HepG2 (cell line): ENCODE data around the gene AFF4. TPM values are rescaled to one million over a fixed set of nuclear protein-coding genes. Genes with fewer than 3 reads are reported as not detected.

Source experiments
- ATAC-seq: fragments of 200-7000 bp; cut with Tn5 transposase; 3 replicates; pipeline ENCODE4 v1.9.1; 2020; ENCODE audit warnings: mild to moderate bottlenecking, moderate library complexity
- BruUV-seq: library from RNA; stranded (reverse); fragments of 400-500 nt; replicated peaks from 2 replicates; lab custom pipeline; 2021; lab: Mats Ljungman, UMichigan
- CTCF ChIA-PET: fragments of 300-600 bp; formaldehyde crosslinking; extraction: SDS; loops from one replicate; lab custom pipeline; 2021; ENCODE audit warnings: low total read pairs, inconsistent platforms, low intra/inter-chr PET ratio; lab: Yijun Ruan, JAX
- POLR2A ChIA-PET: fragments of 350-600 bp; sonication (Branson Sonifier 250); formaldehyde crosslinking; loops from one replicate; lab custom pipeline; 2020; ENCODE audit warnings: antibody characterized with exemption, inconsistent platforms; lab: Yijun Ruan, JAX
- DNase-seq: peaks from one replicate; pipeline ENCODE4 v3.0.0-alpha.2; 2015; ENCODE audit warnings: low spot score
- FAIRE-seq: peaks from 3 replicates; lab custom pipeline; 2011; peaks lifted over from hg19 to GRCh38; lab: Jason Lieb, UNC
- H2AFZ ChIP-seq: one replicate; pipeline ENCODE4 v1.6.1; 2011; ENCODE audit warnings: low read length, inconsistent platforms
- H3K27ac ChIP-seq: fragments of 300-600 bp; 3 replicates; pipeline ENCODE4 v1.8.0; 2011; ENCODE audit warnings: mixed run types, mild to moderate bottlenecking, mixed read lengths, low read length, inconsistent platforms; ENCODE audit not compliant: insufficient read depth; ENCODE audit errors: extremely low read length
- H3K27me3 ChIP-seq, 2 experiments: fragments of 200-600 bp in 1 of 2; 2 replicates in 1 of 2; 3 replicates in 1 of 2; pipeline versions ENCODE4 v1.6.0 to v1.8.0; 2011; ENCODE audit warnings: low read length in 2 of 2, mild to moderate bottlenecking in 2 of 2, moderate library complexity in 2 of 2, inconsistent platforms in 1 of 2; ENCODE audit not compliant: insufficient read depth in 2 of 2, control insufficient read depth in 1 of 2
- H3K36me3 ChIP-seq, 2 experiments: fragments of 200-600 bp in 1 of 2; replicated peaks in 1 of 2; 2 replicates in 1 of 2; 3 replicates in 1 of 2; pipeline versions ENCODE4 v1.5.1 to v1.8.0; 2011; ENCODE audit warnings: low read length in 2 of 2, inconsistent platforms in 1 of 2; ENCODE audit not compliant: insufficient read depth in 2 of 2, control insufficient read depth in 1 of 2
- H3K4me1 ChIP-seq: 2 replicates; pipeline ENCODE4 v1.5.1; 2012; ENCODE audit warnings: low read length, inconsistent platforms; ENCODE audit not compliant: insufficient read depth
- H3K4me2 ChIP-seq: 2 replicates; pipeline ENCODE4 v1.6.0; 2011; ENCODE audit warnings: low read depth, low read length, inconsistent platforms
- H3K4me3 ChIP-seq, 3 experiments: fragments of 200-600 bp in 1 of 3; sonication (generic), shearing (Covaris generic) in 1 of 3; replicated peaks in 1 of 3; 2 replicates each; pipeline ENCODE4 v1.5.1; 2011 to 2016; ENCODE audit warnings: low read length in 3 of 3, inconsistent platforms in 2 of 3, low read depth in 2 of 3, mild to moderate bottlenecking in 2 of 3, control low read depth in 1 of 3, mixed read lengths in 1 of 3; ENCODE audit not compliant: insufficient read depth in 1 of 3
- H3K79me2 ChIP-seq: one replicate; pipeline ENCODE4 v1.6.1; 2011; ENCODE audit warnings: low read length, inconsistent platforms; ENCODE audit not compliant: insufficient read depth
- H3K9ac ChIP-seq: 2 replicates; pipeline ENCODE4 v1.6.0; 2011; ENCODE audit warnings: mild to moderate bottlenecking, low read depth, low read length, inconsistent platforms; ENCODE audit not compliant: insufficient read depth
- H3K9me3 ChIP-seq: 2 replicates; pipeline ENCODE4 v1.5.1; 2012; ENCODE audit warnings: mild to moderate bottlenecking, low read length
- H4K20me1 ChIP-seq: 2 replicates; pipeline ENCODE4 v1.6.0; 2011; ENCODE audit warnings: inconsistent platforms, mild to moderate bottlenecking, low read length, moderate library complexity; ENCODE audit not compliant: insufficient read depth
- ARNT ChIP-seq: fragments of 450-650 bp; IDR thresholded peaks from 2 replicates; pipeline ENCODE4 v1.6.1; 2017
- ASH2L ChIP-seq: fragments of 300-600, 200-600 bp; sonication (generic); IDR thresholded peaks from 2 replicates; pipeline ENCODE4 v1.7.0; 2017; ENCODE audit warnings: low read depth, mild to moderate bottlenecking, moderate library complexity, mixed read lengths, low read length; ENCODE audit not compliant: insufficient read length
- ATF7-NPFF ChIP-seq: sonication (generic); formaldehyde crosslinking; IDR thresholded peaks from 2 replicates; pipeline ENCODE4 v1.8.1; 2023; ENCODE audit warnings: mild to moderate bottlenecking, low read depth, missing genetic modification reagents, moderate library complexity
- FOXO1 ChIP-seq: sonication (generic); formaldehyde crosslinking; IDR thresholded peaks from 2 replicates; pipeline ENCODE4 v1.4.0; 2020; ENCODE audit warnings: missing genetic modification reagents
- GATA4 ChIP-seq: sonication (generic); IDR thresholded peaks from 2 replicates; pipeline ENCODE4 v1.6.1; 2016; ENCODE audit warnings: antibody characterized with exemption, low read depth, borderline replicate concordance
- JDP2 ChIP-seq: sonication (generic); formaldehyde crosslinking; IDR thresholded peaks from 2 replicates; pipeline ENCODE4 v1.8.1; 2022; ENCODE audit warnings: missing genetic modification reagents, borderline replicate concordance
- KLF12 ChIP-seq: sonication (generic); formaldehyde crosslinking; IDR thresholded peaks from 2 replicates; pipeline ENCODE4 v1.4.0; 2020; ENCODE audit warnings: missing genetic modification reagents, borderline replicate concordance
- MEF2D ChIP-seq: sonication (generic); formaldehyde crosslinking; IDR thresholded peaks from 2 replicates; pipeline ENCODE4 v1.5.1; 2020; ENCODE audit warnings: mild to moderate bottlenecking, missing genetic modification reagents
- NCOR1 ChIP-seq: fragments of 200-600 bp; sonication (generic); IDR thresholded peaks from 2 replicates; pipeline ENCODE4 v1.7.0; 2017; ENCODE audit warnings: antibody characterized with exemption, low read length, borderline replicate concordance
- SNAI1 ChIP-seq: sonication (generic); formaldehyde crosslinking; IDR thresholded peaks from 2 replicates; pipeline ENCODE4 v1.5.0; 2020; ENCODE audit warnings: mild to moderate bottlenecking, missing genetic modification reagents, borderline replicate concordance
- SOX5 ChIP-seq: IDR thresholded peaks from 2 replicates; pipeline ENCODE4 v1.6.1; 2016; ENCODE audit warnings: borderline replicate concordance
- ZFX ChIP-seq: sonication (generic); formaldehyde crosslinking; IDR thresholded peaks from 2 replicates; pipeline ENCODE4 v1.4.0; 2020; ENCODE audit warnings: mild to moderate bottlenecking, low read depth, missing genetic modification reagents, moderate library complexity
- ZFYVE20 ChIP-seq: sonication (generic); formaldehyde crosslinking; IDR thresholded peaks from 2 replicates; pipeline ENCODE4 v1.8.0; 2023; ENCODE audit warnings: low read depth, mild to moderate bottlenecking, moderate library complexity, missing genetic modification reagents, borderline replicate concordance
- ZNF317 ChIP-seq: sonication (generic); formaldehyde crosslinking; IDR thresholded peaks from 2 replicates; pipeline ENCODE4 v1.5.0; 2020; ENCODE audit warnings: mild to moderate bottlenecking, missing genetic modification reagents
- ZNF335 ChIP-seq: sonication (generic); formaldehyde crosslinking; IDR thresholded peaks from 2 replicates; pipeline ENCODE4 v1.4.0; 2020; ENCODE audit warnings: missing genetic modification reagents
- ZNF431 ChIP-seq: sonication (generic); formaldehyde crosslinking; IDR thresholded peaks from 2 replicates; pipeline ENCODE4 v1.9.0; 2022; ENCODE audit warnings: missing genetic modification reagents, low read depth, mild to moderate bottlenecking, borderline replicate concordance
- ZNF468 ChIP-seq: sonication (generic); formaldehyde crosslinking; IDR thresholded peaks from 2 replicates; pipeline ENCODE4 v1.8.0; 2022; ENCODE audit warnings: mild to moderate bottlenecking, moderate library complexity, missing genetic modification reagents
- ZNF713 ChIP-seq: sonication (generic); formaldehyde crosslinking; IDR thresholded peaks from 2 replicates; pipeline ENCODE4 v1.4.0; 2020; ENCODE audit warnings: mild to moderate bottlenecking, missing genetic modification reagents
- ZNF772 ChIP-seq: sonication (generic); formaldehyde crosslinking; IDR thresholded peaks from 2 replicates; pipeline ENCODE4 v1.5.0; 2020; ENCODE audit warnings: mild to moderate bottlenecking, missing genetic modification reagents
- ZNF776 ChIP-seq: sonication (generic); formaldehyde crosslinking; IDR thresholded peaks from 2 replicates; pipeline ENCODE4 v1.4.0; 2020; ENCODE audit warnings: mild to moderate bottlenecking, missing genetic modification reagents
- WGBS: methylation state at CpG from one replicate; pipeline ENCODE4 v1.1.6; 2017; ENCODE audit warnings: low lambda C conversion rate; 5-methylcytosine and 5-hydroxymethylcytosine counted together
- in situ Hi-C: cut with HindIII; loops from 2 replicates; pipeline ENCODE4 v1.10.0; 2017; ENCODE audit warnings: low pct_unique_long_range_greater_than_20kb; ENCODE audit not compliant: extremely low pct_ligation_motif_present
- intact Hi-C: fragments of 100-400 bp; cut with micrococcal nuclease; formaldehyde crosslinking; loops from one replicate; pipeline ENCODE4 v1.10.0; 2022; ENCODE audit not compliant: unreplicated experiment
- polyA plus RNA-seq, 8 experiments: library from polyadenylated mRNA; depleted of rRNA in 3 of 8; stranded (reverse) in 7 of 8; unstranded in 1 of 8; fragments of >200 nt; fragmentation: Illumina TruSeq in 4 of 8; extraction: Trizol in 4 of 8; gene quantifications; 2 replicates each; pipeline versions ENCODE4 v1.2.1 to v1.2.3, GENCODE V29; 2011 to 2016; ENCODE audit warnings: low read depth in 4 of 8, missing spikeins in 1 of 8, mixed read lengths in 1 of 8; ENCODE audit not compliant: insufficient read depth in 1 of 8
- total RNA-seq, 5 experiments: library from RNA; depleted of rRNA; stranded (reverse); fragments of >200 nt; fragmentation: Illumina TruSeq; extraction: Trizol; gene quantifications; 2 replicates each; pipeline ENCODE4 v1.2.3, GENCODE V29; 2016; ENCODE audit warnings: low read depth in 1 of 5
- TF ChIP-seq, protein P1 (sequence below): sonication (generic); formaldehyde crosslinking; IDR thresholded peaks from 2 replicates; pipeline ENCODE4 v1.9.0; 2021; ENCODE audit warnings: missing genetic modification reagents, borderline replicate concordance
- TF ChIP-seq, protein P2 (sequence below): IDR thresholded peaks from 2 replicates; pipeline ENCODE4 v1.6.1; 2016; ENCODE audit warnings: low read depth
- TF ChIP-seq, protein P3 (sequence below): sonication (generic); formaldehyde crosslinking; IDR thresholded peaks from 2 replicates; pipeline ENCODE4 v1.4.0; 2020; ENCODE audit warnings: missing genetic modification reagents

The AFF4 gene
- total and polyA plus RNA-seq, 2 of the 13 experiments (the other 11 are each of a cell fraction or from before 2014, with no cell fraction given) = 22.1 to 25.5 TPM

DNA sequence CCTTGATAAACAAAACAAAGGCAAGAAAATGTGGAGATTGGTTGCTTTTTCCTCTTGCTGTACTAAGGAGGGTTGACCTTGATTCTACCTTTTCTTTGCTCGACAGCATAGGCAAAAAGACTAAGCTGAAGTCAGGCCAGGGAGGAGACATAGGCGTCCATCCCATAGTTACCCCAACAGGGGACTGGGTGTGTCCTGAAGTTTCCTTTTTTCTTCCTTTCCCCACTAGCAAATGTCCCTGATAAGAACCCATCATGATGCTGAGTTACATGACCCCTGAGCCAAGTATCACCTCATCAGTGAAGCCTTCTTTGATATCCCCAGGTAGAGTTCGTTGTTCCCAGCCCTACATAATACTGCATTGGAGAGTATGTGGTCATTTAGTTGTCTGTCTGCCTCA lies 123.1 kb downstream of the AFF4 start:
- no peaks in the 10 kb centered on the region for H3K9me3 ChIP-seq
- H3K4me1 ChIP-seq = peaks cover 81% of the 10 kb centered on the region
- CTCF ChIA-PET = no interaction called here
- no peaks in the 10 kb centered on the region for H3K79me2 ChIP-seq
- intact Hi-C loops = no loop called here
- peak overlapping the region; percentile 92 for H3K4me2 ChIP-seq
- 3% methylated on average over 3 of the region's 3 CpGs for WGBS
- FAIRE-seq = no peak
- no TSS peak for BruUV-seq
- H2AFZ ChIP-seq = no peak overlapping the region
- peak overlapping the region; percentile 11 to 68 (median 48); a peak in 4 of 6 replicates for H3K4me3 ChIP-seq
- in situ Hi-C loops = no loop called here
- H4K20me1 ChIP-seq = no peaks in the 10 kb centered on the region
- peak; percentile 18 for ATAC-seq
- POLR2A ChIA-PET = interaction anchor here (0.9 to 4.8 kb wide), 11 partner anchors 9 to 212 kb away, joined by 3 to 51 read pairs (median 10); partner anchors contain the start of genes GDF9, HSPA4, SHROOM1 and UQCRQ
- no peak for DNase-seq
- H3K36me3 ChIP-seq = no peaks in the 10 kb centered on the region
- H3K9ac ChIP-seq = peak overlapping the region; percentile 88
- no peaks in the 10 kb centered on the region for H3K27me3 ChIP-seq
- H3K27ac ChIP-seq = peak overlapping the region; percentile 98
- no peak for TF ChIP-seq SOX5 (CRISPR knock-in tag)
- no peak for TF ChIP-seq ZNF776 (CRISPR knock-in tag)
- no peak for TF ChIP-seq SNAI1 (CRISPR knock-in tag)
- TF ChIP-seq JDP2 = no peak
- TF ChIP-seq FOXO1 (CRISPR knock-in tag) = no peak
- no peak for TF ChIP-seq ZNF335 (CRISPR knock-in tag)
- TF ChIP-seq ZNF431 = no peak
- no peak for TF ChIP-seq ZNF317 (CRISPR knock-in tag)
- TF ChIP-seq ZFYVE20 (CRISPR knock-in tag) = no peak
- no peak for TF ChIP-seq ZNF713 (CRISPR knock-in tag)
- TF ChIP-seq GATA4 = no peak
- no peak for TF ChIP-seq ASH2L
- TF ChIP-seq KLF12 (CRISPR knock-in tag) = no peak
- TF ChIP-seq MEF2D (CRISPR knock-in tag) = no peak
- TF ChIP-seq, protein P1, sequence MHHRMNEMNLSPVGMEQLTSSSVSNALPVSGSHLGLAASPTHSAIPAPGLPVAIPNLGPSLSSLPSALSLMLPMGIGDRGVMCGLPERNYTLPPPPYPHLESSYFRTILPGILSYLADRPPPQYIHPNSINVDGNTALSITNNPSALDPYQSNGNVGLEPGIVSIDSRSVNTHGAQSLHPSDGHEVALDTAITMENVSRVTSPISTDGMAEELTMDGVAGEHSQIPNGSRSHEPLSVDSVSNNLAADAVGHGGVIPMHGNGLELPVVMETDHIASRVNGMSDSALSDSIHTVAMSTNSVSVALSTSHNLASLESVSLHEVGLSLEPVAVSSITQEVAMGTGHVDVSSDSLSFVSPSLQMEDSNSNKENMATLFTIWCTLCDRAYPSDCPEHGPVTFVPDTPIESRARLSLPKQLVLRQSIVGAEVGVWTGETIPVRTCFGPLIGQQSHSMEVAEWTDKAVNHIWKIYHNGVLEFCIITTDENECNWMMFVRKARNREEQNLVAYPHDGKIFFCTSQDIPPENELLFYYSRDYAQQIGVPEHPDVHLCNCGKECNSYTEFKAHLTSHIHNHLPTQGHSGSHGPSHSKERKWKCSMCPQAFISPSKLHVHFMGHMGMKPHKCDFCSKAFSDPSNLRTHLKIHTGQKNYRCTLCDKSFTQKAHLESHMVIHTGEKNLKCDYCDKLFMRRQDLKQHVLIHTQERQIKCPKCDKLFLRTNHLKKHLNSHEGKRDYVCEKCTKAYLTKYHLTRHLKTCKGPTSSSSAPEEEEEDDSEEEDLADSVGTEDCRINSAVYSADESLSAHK (CRISPR knock-in tag) = no peak
- TF ChIP-seq ZNF772 (CRISPR knock-in tag) = no peak
- TF ChIP-seq, protein P2, sequence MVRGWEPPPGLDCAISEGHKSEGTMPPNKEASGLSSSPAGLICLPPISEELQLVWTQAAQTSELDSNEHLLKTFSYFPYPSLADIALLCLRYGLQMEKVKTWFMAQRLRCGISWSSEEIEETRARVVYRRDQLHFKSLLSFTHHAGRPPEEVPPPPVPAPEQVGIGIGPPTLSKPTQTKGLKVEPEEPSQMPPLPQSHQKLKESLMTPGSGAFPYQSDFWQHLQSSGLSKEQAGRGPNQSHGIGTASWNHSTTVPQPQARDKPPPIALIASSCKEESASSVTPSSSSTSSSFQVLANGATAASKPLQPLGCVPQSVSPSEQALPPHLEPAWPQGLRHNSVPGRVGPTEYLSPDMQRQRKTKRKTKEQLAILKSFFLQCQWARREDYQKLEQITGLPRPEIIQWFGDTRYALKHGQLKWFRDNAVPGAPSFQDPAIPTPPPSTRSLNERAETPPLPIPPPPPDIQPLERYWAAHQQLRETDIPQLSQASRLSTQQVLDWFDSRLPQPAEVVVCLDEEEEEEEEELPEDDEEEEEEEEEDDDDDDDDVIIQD (CRISPR knock-in tag) = no peak
- TF ChIP-seq, protein P3, sequence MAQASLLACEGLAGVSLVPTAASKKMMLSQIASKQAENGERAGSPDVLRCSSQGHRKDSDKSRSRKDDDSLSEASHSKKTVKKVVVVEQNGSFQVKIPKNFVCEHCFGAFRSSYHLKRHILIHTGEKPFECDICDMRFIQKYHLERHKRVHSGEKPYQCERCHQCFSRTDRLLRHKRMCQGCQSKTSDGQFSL (CRISPR knock-in tag) = no peak
- TF ChIP-seq ZNF468 (CRISPR knock-in tag) = no peak
- TF ChIP-seq NCOR1 = no peak
- TF ChIP-seq ZFX (CRISPR knock-in tag) = no peak; the same call in 1 of the 2 replicates
- no peak for TF ChIP-seq ATF7-NPFF (CRISPR knock-in tag)
- TF ChIP-seq ARNT = no peak
